GM21528 (cell line): ENCODE measurements around the gene GRID1.
"Not testable (repeated sequence)": the region's sequence is repeated elsewhere in the genome, so short reads cannot be mapped to it uniquely, and the experiment has no call there.

Source experiments
- ATAC-seq: cut with Tn5 transposase; IDR thresholded peaks from one replicate; pipeline ENCODE4 v1.9.1; 2021; ENCODE audit warnings: mild to moderate bottlenecking, moderate library complexity; ENCODE audit not compliant: unreplicated experiment, low FRiP score

The GRID1 gene

GRCh38 chr10:86077871-86078638 lies 288.5 kb downstream of the GRID1 start:
- no peak for ATAC-seq

DNA sequence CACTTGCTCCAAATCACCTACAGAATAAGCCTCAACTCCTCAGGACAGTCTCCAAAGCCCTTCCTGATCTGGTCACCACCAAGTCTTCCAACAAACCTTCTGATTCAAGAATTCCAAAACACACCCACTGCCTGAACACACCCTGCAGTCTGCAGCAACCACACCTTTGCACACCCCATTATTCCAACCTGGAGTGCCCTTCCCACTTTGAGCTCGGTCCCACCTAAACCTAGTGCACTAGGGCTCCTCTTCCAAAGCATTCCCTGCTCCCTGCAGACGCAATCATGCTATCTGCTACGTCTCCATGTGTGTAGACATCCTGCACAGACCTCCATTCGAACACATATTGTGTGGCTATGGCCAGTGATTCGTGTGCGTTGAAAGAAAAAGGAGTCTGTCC lies 289.3 kb downstream of the GRID1 start:
- ATAC-seq = no peak

- not testable (repeated sequence) for ATAC-seq
These were observed 290.1 kb downstream of the GRID1 start for GRCh38 chr10:86076497-86076896.

- ATAC-seq = no peak
These were observed 291.1 kb downstream of the GRID1 start for GRCh38 chr10:86075512-86075911.

DNA sequence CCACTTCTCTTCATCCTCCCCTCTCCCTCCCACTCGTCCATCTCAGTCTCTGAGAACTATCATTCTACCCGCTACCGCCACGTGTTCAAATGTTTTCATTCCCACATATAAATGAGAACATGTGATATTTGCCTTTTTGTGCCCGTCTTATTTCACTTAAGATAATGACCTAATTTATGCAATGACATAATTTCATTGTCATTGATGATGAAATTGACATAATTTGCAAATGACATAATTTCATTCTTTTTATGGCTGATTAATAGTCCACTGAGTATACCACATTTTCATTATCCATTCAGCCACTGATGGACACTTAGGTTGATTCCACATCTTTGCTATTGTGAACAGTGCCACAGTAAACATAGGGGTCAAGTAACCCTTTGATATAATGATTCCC lies 292.3 kb downstream of the GRID1 start:
- no peak for ATAC-seq

- ATAC-seq = no peak
These were observed 293.2 kb downstream of the GRID1 start for GRCh38 chr10:86073199-86073977.

DNA sequence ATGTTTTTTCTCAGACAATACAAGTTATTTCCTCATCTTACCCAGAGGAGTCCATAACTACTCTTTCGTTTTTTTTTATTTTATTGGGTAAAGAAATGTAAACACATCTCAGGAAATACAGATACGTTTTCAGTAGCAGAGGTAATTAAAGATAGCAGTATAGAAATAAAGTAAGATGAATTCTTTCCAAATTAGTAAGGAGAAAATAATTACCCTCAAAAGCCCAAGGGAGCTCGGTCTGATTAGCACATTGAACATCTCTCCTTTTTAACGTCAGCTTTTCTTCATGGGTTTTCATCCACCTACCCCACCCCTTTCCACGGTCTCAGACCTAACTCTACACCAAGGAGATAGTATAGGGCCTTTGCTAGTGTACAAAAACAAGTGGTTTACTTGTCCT lies 294.2 kb downstream of the GRID1 start:
- ATAC-seq = no peak

DNA sequence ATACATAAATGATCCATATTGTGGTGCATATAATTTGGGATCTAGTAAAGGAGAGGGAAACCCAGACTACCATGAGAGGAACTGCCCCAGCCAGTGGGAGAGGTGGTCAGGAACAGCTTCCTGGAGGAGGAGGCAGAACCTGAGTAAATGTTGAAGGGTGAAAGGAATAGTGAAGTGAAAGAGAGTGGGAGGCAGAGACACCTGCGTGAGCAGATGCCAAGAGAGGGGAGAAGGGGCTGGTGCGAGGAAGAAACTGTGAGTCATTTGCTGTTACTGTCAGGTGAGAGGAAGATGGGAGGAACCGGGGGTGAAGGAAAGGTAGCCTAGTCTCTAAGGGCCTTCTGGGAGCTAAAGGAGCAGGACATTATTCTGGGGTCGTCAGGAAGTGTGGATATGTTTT lies 294.8 kb downstream of the GRID1 start:
- ATAC-seq = no peak

GRCh38 chr10:86071145-86071544 lies 295.4 kb downstream of the GRID1 start:
- no peak for ATAC-seq

- no peak for ATAC-seq
These were observed 296.3 kb downstream of the GRID1 start for GRCh38 chr10:86070278-86070677.

- ATAC-seq = no peak
These were observed 298.2 kb downstream of the GRID1 start for GRCh38 chr10:86068231-86069054.

DNA sequence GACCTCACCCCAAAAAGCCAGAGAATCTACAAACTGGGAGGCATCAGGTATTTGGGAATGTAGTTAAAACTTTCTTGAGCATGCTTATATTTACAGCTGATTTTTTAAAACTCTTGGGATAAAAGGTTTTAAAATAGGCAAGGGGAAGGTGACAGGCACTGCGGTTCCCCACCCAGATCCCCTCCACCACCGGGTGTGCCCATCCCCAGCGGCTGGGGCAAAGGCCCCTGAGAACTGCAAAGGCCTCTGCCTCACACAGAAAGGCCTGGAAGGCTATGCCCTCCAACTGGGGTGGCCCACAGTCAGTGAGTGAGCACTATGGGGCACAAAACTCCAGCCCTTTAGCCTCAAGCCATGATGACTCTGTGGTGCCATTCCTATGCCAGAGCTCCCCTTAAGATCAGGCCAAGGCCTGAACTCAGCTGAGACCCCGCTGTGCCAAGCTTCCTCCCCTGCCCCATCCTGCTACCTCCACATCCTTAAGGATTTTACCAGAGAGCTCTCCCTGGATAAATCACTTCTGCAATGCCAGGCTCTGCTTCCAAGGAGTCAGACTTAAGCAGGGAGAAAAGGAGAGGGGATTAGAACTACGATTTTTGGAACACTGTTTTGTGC lies 299.1 kb downstream of the GRID1 start:
- no peak for ATAC-seq

DNA sequence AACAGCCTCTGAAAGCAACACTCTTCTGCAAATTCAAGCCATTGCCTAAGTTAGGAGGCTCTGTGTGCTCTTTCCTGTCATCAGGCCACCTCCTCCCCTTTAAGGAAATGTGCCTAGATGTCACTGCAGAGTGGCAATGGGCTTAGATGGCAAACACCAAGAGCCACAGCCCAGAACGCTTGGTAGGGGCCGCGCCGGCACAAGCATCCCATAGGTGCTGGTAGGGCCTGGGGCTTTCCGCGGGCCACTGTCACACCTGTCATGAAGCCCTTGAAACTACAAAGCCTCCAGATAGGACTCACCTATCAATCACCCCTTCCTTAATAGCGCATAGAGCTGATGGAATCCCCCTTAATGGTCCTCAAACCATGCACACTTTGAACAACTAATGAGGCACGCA lies 299.9 kb downstream of the GRID1 start:
- ATAC-seq = no peak

- no peak for ATAC-seq
These were observed 300.8 kb downstream of the GRID1 start for GRCh38 chr10:86065711-86066251.

- no peak for ATAC-seq
These were observed 301.5 kb downstream of the GRID1 start for GRCh38 chr10:86064931-86065662.

DNA sequence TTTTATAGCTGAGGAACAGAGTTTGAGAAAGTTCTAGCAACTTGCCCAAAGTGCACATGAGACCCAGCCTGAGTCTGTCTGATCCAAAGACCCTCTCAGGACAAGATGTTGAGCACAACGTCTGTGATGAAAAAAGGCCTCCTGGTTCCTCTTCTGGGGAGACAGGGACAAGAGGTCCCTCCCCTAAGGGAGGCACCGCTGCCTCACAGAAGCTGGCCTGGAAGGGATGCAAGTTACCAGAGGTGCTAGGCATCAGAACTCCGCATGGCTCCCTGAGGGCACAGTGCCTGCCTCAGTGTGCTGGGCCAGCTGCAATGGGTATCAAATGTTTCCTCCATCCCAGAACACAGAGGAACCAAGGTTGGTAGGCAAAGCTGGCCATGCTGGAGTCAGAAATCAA lies 302.4 kb downstream of the GRID1 start:
- ATAC-seq = no peak

DNA sequence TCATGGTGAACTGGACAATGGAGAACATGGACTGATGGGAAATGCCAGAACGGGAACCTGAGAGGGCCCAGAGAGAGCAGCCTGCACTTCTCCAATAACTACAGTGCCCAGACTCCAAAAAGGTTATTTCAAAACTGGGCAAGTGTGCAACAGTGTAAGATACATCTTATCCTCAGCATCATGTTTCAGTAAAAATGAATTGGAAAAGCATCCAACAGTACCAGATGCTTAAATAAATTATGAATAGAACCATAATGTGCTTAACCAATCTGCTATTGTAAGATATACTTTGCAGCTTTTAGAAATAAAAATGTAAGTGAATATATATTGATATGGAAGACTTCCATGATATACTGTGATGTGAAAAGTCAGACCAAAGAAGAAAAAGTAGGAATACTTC lies 303.3 kb downstream of the GRID1 start:
- ATAC-seq = no peak

- ATAC-seq = no peak
These were observed 303.9 kb downstream of the GRID1 start for GRCh38 chr10:86062647-86063145.

DNA sequence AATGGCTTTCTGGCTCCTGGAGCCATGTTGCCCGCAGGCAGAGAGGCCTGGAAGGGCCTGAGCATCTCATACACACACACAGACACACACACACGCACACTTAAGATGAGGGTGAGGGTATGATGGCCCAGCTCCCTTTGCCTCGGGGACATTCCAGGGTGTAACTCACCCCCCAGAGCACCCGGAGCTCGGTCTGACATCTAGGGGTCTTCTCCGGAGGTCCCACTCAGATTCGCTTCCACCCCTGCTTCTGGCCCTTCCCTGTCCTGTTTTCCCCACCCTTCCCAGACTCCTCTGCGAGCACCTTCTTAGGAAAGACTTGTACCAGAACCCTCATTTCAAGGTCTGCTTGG lies 304.4 kb downstream of the GRID1 start:
- no peak for ATAC-seq
